Endothelial cell of umbilical vein (primary cell): ENCODE results near the gene ZRANB2.

Experiments
- CTCF ChIP-seq, 2 donors: IDR thresholded peaks; 1 replicate in 1 of 2; 2 replicates in 1 of 2; pipeline ENCODE4 v1.5.1; 2011; ENCODE audit warnings: low read length in 2 of 2, mild to moderate bottlenecking in 2 of 2, moderate library complexity in 2 of 2, control low read depth in 1 of 2, inconsistent platforms in 1 of 2, low read depth in 1 of 2; ENCODE audit not compliant: insufficient read depth in 1 of 2; ENCODE audit errors: extremely low read depth in 1 of 2
- EZH2 ChIP-seq: IDR thresholded peaks from 2 replicates; pipeline ENCODE4 v1.6.1; 2012; ENCODE audit warnings: borderline replicate concordance, low read depth, mild to moderate bottlenecking, moderate library complexity, low read length, inconsistent platforms; ENCODE audit not compliant: severe bottlenecking
- FOS ChIP-seq: IDR thresholded peaks from 2 replicates; pipeline ENCODE4 v1.6.1; 2011; ENCODE audit warnings: mild to moderate bottlenecking, low read length, moderate library complexity, borderline replicate concordance; ENCODE audit not compliant: insufficient read depth
- MAX ChIP-seq: IDR thresholded peaks from 2 replicates; pipeline ENCODE4 v1.6.1; 2011; ENCODE audit not compliant: insufficient read depth, insufficient read length
- MYC ChIP-seq: IDR thresholded peaks from one replicate; pipeline ENCODE4 v1.6.1; 2011; ENCODE audit warnings: mild to moderate bottlenecking, low read depth, low read length
- POLR2A ChIP-seq: IDR thresholded peaks from 2 replicates; pipeline ENCODE4 v1.6.1; 2012; ENCODE audit warnings: low read depth, mild to moderate bottlenecking, control low read depth, low read length
- POLR2AphosphoS5 ChIP-seq: IDR thresholded peaks from 2 replicates; pipeline ENCODE4 v1.6.1; 2012; ENCODE audit warnings: low read depth, mild to moderate bottlenecking, control low read depth, low read length, moderate library complexity; ENCODE audit not compliant: insufficient read depth

DNA sequence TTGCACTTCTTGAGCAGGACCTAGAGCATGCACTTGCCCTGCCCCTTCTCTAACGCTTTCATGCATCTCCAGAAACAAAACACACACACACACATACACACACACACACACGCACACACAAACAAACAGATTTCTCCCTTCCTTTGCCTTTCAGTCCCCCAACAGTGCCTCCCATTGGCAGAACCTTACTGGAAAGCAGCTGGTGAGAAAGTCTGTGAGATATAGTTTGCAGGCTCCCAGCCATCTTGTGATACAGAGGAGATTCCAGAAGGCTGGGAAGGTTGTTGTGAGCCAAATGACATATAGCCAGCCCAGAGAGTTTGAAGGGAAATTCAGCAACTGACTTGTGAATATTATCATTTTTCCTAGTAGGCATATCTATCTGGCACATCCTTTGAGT lies 35.9 kb upstream of the ZRANB2 start:
- TF ChIP-seq POLR2A, result no peak
- no peak for TF ChIP-seq POLR2AphosphoS5
- no peak for TF ChIP-seq CTCF (IDR thresholded peaks at IDR 0.05; ENCODE audit: extremely low read depth in 1 of 2, insufficient read depth in 1 of 2, low read depth in 1 of 2, low read length in 2 of 2)
- TF ChIP-seq EZH2, result no peak
- TF ChIP-seq FOS, result no peak
- no peak for TF ChIP-seq MYC
- TF ChIP-seq MAX, result no peak
